ENCODE results near the gene SH3BP4.

DNA sequence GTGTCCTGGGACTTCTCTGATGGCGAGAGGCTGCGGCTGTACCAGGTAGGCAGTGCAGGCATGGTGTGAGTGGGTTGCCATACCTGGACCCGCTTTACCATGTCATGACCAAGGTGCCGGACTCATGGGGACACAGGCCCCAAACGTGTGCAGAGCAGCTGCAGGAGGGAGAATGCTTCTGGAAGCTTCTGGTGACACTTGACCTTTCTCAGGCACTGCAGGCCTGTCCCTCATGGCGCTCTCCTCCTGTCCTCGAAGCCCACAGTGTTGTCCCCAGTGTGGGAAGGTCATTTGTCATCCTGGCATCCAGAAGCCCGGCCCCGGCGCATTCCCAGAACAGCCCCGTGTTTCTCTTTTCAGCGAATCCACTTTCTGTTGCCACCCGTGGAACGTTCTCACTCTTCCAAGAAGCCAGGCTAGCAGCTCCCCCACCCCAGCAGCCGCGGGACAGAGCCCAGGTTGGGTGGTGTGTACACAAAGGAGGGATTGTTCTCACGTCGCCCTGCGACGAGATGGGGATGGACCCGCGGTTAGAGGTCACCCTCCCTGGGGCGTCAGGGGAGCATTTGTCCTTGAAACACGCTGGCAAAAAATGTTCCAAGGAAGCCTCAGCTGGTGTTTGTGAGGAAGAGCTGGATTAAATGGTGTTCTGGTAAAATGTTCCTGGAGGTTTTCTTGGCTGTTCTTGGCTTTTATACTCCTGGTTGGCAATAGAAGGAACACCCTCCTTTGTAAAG lies 43.7 kb downstream of the SH3BP4 start:
- TF ChIP-seq, protein P1, sequence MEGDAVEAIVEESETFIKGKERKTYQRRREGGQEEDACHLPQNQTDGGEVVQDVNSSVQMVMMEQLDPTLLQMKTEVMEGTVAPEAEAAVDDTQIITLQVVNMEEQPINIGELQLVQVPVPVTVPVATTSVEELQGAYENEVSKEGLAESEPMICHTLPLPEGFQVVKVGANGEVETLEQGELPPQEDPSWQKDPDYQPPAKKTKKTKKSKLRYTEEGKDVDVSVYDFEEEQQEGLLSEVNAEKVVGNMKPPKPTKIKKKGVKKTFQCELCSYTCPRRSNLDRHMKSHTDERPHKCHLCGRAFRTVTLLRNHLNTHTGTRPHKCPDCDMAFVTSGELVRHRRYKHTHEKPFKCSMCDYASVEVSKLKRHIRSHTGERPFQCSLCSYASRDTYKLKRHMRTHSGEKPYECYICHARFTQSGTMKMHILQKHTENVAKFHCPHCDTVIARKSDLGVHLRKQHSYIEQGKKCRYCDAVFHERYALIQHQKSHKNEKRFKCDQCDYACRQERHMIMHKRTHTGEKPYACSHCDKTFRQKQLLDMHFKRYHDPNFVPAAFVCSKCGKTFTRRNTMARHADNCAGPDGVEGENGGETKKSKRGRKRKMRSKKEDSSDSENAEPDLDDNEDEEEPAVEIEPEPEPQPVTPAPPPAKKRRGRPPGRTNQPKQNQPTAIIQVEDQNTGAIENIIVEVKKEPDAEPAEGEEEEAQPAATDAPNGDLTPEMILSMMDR (conservative IDR thresholded peaks at IDR 0.05; ENCODE audit: low read depth, low read length) = no peak
- TF ChIP-seq EZH2 (IDR thresholded peaks at IDR 0.05; ENCODE audit: borderline replicate concordance, low read depth, low read length, poor library complexity, severe bottlenecking) = no peak
